HG03025 (cell line): ENCODE results near the gene GDPD4.

Source experiments
- ATAC-seq: cut with Tn5 transposase; IDR thresholded peaks from one replicate; pipeline ENCODE4 v1.9.1; 2021; ENCODE audit warnings: mild to moderate bottlenecking, moderate library complexity; ENCODE audit not compliant: unreplicated experiment, low FRiP score

GDPD4 gene

DNA sequence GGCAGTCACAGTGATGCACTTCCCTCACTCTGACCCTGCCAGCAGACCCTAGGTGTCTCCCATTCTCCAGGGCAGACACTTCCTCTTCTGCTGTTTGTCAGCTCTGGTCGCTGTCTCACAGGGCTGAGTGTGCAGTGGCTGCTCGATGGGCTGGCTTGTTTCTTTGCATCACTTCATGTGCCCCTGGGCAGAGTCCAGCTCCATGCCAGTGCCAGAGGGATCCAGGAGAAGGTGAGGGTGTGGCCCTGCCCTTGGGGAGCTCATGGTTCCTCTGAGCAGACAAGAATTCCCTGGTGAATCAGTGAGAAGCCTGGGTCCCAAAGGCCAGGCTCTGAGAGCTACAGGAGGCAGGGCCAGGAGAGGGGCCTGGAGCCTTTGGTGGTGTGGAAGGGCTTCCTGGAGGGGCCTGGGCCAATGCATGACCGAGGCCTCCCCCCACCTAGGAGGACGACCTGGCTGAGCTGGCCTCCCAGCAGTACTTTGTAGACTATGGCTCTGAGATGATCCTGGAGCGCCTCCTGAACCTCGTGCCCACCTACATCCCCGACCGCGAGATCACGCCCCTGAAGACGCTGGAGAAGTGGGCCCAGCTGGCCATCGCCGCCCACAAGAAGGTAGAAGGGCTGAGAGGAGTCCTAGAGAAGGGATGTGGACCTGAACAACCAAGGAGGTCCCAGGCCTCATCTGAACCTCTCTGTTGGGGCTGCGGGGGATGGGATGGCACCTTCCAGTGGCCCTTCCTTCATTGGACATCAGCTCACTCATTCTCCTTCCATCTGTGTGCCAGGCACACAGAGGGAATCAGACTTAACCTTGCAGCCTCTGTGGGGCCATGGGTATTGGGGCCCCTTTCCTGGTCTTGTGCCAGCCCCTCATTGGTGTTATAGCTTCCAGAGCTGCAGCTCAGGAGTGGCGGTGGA lies 107.3 kb downstream of the GDPD4 start:
- no peak for ATAC-seq

DNA sequence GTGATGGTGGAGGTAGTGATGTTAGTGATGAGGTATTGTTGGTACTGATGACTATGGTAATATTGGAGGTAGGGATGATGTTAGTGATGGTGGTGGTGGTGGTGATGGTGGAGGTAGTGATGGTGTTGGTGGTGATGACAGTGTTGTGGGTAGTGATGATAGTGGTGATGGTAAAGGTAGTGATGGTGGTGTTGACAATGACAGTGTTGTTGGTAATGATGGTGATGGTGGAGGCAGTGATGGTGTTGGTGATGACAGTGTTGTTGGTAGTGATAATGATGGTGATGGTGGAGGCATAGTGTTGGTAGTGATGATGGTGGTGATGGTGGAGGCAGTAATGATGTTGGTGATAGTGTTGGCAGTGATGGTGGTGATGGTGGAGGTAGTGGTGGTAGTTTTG lies 108.3 kb downstream of the GDPD4 start:
- ATAC-seq: no peak

GRCh38 chr11:77191823-77192495 lies 109.5 kb downstream of the GDPD4 start:
- ATAC-seq: no peak

GRCh38 chr11:77191429-77191822 lies 110.1 kb downstream of the GDPD4 start:
- ATAC-seq: no peak

DNA sequence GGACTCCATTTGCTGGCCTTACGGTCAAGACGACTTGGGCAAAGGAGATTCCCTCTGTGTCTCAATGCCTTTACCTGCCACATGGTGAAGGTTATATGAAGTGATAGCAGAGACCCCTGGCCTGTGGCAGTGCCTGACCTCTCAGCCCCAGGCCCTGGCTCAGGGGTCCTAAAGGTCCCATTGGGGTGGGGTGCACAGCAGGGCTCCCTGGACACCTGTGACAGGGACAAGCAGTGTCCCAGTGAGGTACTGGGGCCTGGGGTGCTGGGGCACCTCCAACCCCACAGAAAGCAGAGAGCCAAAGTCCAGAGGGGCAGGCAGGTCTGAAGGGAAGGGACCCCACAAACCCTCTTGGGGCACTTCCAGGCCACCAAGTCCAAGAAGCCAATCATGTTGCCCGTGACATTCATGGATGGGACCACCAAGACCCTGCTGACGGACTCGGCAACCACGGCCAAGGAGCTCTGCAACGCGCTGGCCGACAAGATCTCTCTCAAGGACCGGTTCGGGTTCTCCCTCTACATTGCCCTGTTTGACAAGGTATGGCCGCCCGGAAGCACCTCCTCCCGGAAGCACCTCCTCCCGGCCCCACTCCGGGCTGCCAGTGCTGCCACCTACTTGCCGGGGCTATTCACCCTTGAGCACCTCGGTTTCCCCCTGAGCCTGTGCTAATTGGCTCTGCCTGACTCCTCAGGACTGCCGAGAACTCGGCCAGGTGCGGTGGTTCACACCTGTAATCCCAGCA lies 111.0 kb downstream of the GDPD4 start:
- ATAC-seq: no peak

- ATAC-seq: no peak
Observed at GRCh38 chr11:77189588-77190210, 111.8 kb downstream of the GDPD4 start.

- no peak for ATAC-seq
Observed at GRCh38 chr11:77188633-77189491, 112.6 kb downstream of the GDPD4 start.

DNA sequence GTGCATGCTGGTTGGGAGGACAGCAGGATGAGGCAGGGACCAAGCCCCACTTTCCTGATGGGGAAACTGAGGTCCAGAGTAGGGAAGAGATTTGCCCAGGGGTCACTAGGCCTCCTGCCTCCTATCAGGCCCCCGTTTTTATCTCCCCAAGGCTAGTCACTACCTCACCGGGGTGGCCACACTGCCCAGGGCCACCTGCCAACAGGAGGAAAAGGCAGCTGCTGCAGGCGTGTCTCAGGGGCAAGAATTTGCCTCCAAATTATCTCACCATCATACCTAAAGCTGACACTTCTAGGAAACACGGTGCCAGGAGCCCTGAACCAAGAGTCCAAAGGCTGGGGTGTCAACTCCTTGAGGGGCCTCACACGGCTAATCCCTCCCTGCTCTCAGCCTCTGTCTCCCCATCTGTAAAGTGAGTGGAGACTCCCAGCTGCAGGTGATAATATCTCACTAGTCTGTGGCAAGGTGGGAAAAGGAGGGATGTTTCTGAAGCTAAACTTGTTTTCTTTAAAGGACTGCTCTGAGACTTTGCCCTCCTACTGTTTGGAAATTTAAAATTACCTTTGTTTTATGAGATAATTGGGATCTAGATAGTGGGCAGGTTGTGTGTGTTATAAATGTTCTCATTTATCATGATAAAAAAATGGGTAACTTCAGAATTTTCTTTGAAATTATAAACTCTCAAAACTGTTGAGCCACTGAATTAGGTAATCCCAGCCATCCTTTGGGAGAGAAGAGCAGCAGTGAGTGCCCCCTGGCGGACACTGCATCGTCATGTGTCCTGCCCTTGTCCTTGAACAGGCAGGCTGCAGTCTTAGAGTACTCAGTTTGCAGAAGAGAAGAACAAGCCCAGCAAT lies 113.5 kb downstream of the GDPD4 start:
- ATAC-seq: no peak

- no peak for ATAC-seq
Observed at GRCh38 chr11:77187111-77187750, 114.3 kb downstream of the GDPD4 start.

GRCh38 chr11:77186302-77186701 lies 115.2 kb downstream of the GDPD4 start:
- no peak for ATAC-seq

DNA sequence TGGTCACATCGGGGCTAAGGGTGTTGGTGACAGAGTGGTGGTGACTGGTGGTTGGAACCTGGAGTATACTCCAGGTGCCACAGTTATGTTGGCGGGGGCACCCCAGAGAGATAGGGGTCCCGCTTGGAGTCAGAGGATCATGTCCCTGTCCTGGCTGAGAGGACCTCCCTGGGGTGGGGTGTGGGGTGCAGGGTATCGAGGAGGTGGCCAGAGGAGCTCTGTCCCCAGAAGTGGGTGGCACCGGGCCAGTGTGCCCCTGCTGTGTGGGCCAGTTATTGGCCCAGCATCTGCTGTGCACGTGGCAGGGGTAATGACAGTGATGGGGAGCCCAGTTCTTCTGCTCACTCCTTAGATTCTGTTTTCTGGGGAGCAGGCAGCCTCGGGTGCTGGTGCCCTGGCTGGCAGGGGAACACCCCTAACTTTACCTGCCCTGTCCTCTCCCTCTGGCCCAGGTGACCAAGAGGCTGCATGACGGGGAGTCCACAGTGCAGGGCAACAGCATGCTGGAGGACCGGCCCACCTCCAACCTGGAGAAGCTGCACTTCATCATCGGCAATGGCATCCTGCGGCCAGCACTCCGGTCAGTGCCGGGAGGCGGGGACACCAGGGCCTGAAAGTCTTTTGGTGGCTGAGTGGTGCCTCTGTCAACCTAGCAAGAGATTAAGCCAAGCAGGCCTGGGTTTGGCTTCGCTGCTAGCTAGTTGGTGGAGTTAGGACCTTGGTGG lies 117.2 kb downstream of the GDPD4 start:
- no peak for ATAC-seq

- ATAC-seq: no peak
Observed at GRCh38 chr11:77183431-77183984, 118.0 kb downstream of the GDPD4 start.

- ATAC-seq: no peak
Observed at GRCh38 chr11:77182542-77183430, 118.7 kb downstream of the GDPD4 start.

DNA sequence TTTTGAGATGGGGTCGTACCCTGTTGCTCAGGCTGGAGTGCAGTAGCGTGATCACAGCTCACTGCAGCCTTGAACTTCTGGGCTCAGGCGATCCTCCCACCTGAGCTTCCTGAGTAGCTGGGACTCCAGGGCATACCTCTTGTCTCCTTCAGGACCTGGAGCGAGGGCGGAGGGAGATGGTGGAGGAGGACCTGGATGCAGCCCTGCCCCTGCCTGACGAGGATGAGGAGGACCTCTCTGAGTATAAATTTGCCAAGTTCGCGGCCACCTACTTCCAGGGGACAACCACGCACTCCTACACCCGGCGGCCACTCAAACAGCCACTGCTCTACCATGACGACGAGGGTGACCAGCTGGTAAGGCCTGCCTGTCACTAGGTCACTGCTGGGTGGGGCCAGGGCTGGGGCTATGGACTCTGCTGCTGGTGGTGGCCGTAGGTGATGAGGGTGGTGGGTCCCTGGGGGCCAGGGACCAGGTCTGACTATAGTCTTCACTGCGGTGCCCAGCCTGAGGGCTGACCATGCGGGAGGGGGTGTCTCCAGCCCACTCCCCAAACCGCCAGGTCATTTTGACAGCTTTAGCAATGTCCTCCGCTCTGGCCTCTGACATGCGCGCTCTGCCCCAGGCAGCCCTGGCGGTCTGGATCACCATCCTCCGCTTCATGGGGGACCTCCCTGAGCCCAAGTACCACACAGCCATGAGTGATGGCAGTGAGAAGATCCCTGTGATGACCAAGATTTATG lies 119.5 kb downstream of the GDPD4 start:
- no peak for ATAC-seq

GRCh38 chr11:77181226-77181625 lies 120.3 kb downstream of the GDPD4 start:
- no peak for ATAC-seq

GRCh38 chr11:77180346-77180745 lies 121.1 kb downstream of the GDPD4 start:
- ATAC-seq: no peak
